Kidney epithelial cell (primary cell): ENCODE data around the gene NUP37. TPM values are rescaled to one million over a fixed set of nuclear protein-coding genes. Genes with fewer than 3 reads are reported as not detected.

Experiments
- DNase-seq: peaks from one replicate; pipeline ENCODE4 v3.0.0-alpha.2; 2010; ENCODE audit warnings: low read depth
- H3K27me3 ChIP-seq: 2 replicates; pipeline ENCODE4 v1.6.0; 2011; ENCODE audit warnings: low read length; ENCODE audit not compliant: control insufficient read depth, insufficient read depth
- H3K36me3 ChIP-seq: 2 replicates; pipeline ENCODE4 v1.5.1; 2011; ENCODE audit warnings: low read length; ENCODE audit not compliant: control insufficient read depth, insufficient read depth
- H3K4me3 ChIP-seq: 2 replicates; pipeline ENCODE4 v1.5.1; 2011; ENCODE audit warnings: low read depth, mild to moderate bottlenecking, control low read depth, low read length
- CTCF ChIP-seq: IDR thresholded peaks from 2 replicates; pipeline ENCODE4 v1.5.1; 2011; ENCODE audit warnings: mild to moderate bottlenecking, moderate library complexity, low read length, control low read depth, inconsistent platforms; ENCODE audit not compliant: insufficient read depth, poor library complexity, severe bottlenecking
- total RNA-seq: library from RNA; depleted of rRNA; stranded (reverse); fragments of >200 nt; gene quantifications from 2 replicates; pipeline ENCODE4 v1.2.3, GENCODE V29; 2015

Gene NUP37
- total RNA-seq, 1 donor from 2014 or later: 25.5 TPM

- no peaks in the 10 kb centered on the region for H3K27me3 ChIP-seq
- no peak for TF ChIP-seq CTCF
- no peaks in the 10 kb centered on the region for H3K36me3 ChIP-seq
- DNase-seq: no peak
- no peak overlapping the region for H3K4me3 ChIP-seq
Measured at GRCh38 chr12:102031852-102032251, 88.1 kb downstream of the NUP37 start.

GRCh38 chr12:102029141-102029540, 90.8 kb downstream of the NUP37 start:
- H3K4me3 ChIP-seq: no peak overlapping the region
- TF ChIP-seq CTCF: no peak
- no peaks in the 10 kb centered on the region for H3K27me3 ChIP-seq
- H3K36me3 ChIP-seq: no peaks in the 10 kb centered on the region
- DNase-seq: no peak

- no peak overlapping the region for H3K4me3 ChIP-seq
- H3K27me3 ChIP-seq: no peaks in the 10 kb centered on the region
- no peaks in the 10 kb centered on the region for H3K36me3 ChIP-seq
- no peak for DNase-seq
- TF ChIP-seq CTCF: no peak
Measured at GRCh38 chr12:102026728-102027127, 93.2 kb downstream of the NUP37 start.

- Histone ChIP-seq H3K27me3 (no peaks in the 10 kb centered on the region), H3K4me3 (no peak overlapping the region), H3K36me3 (no peaks in the 10 kb centered on the region)
- DNase-seq: no peak
- TF ChIP-seq CTCF: no peak
Measured at GRCh38 chr12:102024765-102025164, 95.1 kb downstream of the NUP37 start.

- Histone ChIP-seq H3K4me3 (no peak overlapping the region), H3K27me3 (no peaks in the 10 kb centered on the region), H3K36me3 (no peaks in the 10 kb centered on the region)
- TF ChIP-seq CTCF: no peak
- DNase-seq: peak; percentile 1
Measured at GRCh38 chr12:102023343-102023930, 96.5 kb downstream of the NUP37 start.

Other genes with a start within 250 kb of the NUP37 start
- gene DRAM1, start 242.5 kb downstream of the NUP37 start, total RNA-seq: 35.5 and 44.1 TPM in 2 replicates
- 32.6 and 45.8 TPM in 2 replicates for gene WASHC3, start 58.1 kb downstream of the NUP37 start, total RNA-seq
- 5.6 and 5.9 TPM in 2 replicates for gene PARPBP, start 69 bp upstream of the NUP37 start, total RNA-seq
- gene PMCH, start 77.7 kb upstream of the NUP37 start, total RNA-seq: not detected in 2 replicates